GM12878 (cell line): ENCODE data around the gene MPP7. TPM values are rescaled to one million over a fixed set of nuclear protein-coding genes. Genes with fewer than 3 reads are reported as not detected.

Source experiments
- CBX5 ChIP-seq: sonication (generic); IDR thresholded peaks from 2 replicates; pipeline ENCODE4 v1.6.1; 2016; ENCODE audit warnings: low read depth, moderate library complexity, mild to moderate bottlenecking, inconsistent platforms
- CEBPB ChIP-seq, 2 experiments: fragments of 150-350 bp in 1 of 2; IDR thresholded peaks; 2 replicates each; pipeline ENCODE4 v1.6.1; 2012 to 2014; ENCODE audit warnings: low read depth in 2 of 2, low read length in 2 of 2, borderline replicate concordance in 1 of 2, inconsistent platforms in 1 of 2
- DPF2 ChIP-seq: fragments of 450-650 bp; IDR thresholded peaks from 2 replicates; pipeline ENCODE4 v1.6.1; 2017; ENCODE audit warnings: mild to moderate bottlenecking
- FOXM1 ChIP-seq: IDR thresholded peaks from 2 replicates; pipeline ENCODE4 v1.6.1; 2012; ENCODE audit warnings: low read depth, mild to moderate bottlenecking, inconsistent platforms, low read length, moderate library complexity
- HCFC1 ChIP-seq: fragments of 150-350 bp; IDR thresholded peaks from 2 replicates; pipeline ENCODE4 v1.6.1; 2014; ENCODE audit warnings: low read length
- HDGF ChIP-seq: fragments of 450-650 bp; IDR thresholded peaks from 2 replicates; pipeline ENCODE4 v1.6.1; 2016; ENCODE audit warnings: antibody characterized with exemption
- IKZF1 ChIP-seq: fragments of 450-650 bp; conservative IDR thresholded peaks from 2 replicates; pipeline ENCODE4 v1.6.1; 2017; ENCODE audit warnings: antibody characterized with exemption, mild to moderate bottlenecking
- MLLT1 ChIP-seq: fragments of 450-650 bp; IDR thresholded peaks from 2 replicates; pipeline ENCODE4 v1.6.1; 2016; ENCODE audit warnings: mild to moderate bottlenecking
- MYC ChIP-seq: IDR thresholded peaks from 2 replicates; pipeline ENCODE4 v1.6.1; 2011; ENCODE audit warnings: mild to moderate bottlenecking, low read length, moderate library complexity, inconsistent platforms; ENCODE audit not compliant: insufficient read depth, insufficient replicate concordance, insufficient read length, severe bottlenecking
- NRF1 ChIP-seq: conservative IDR thresholded peaks from 2 replicates; pipeline ENCODE4 v1.6.1; 2011; ENCODE audit warnings: mild to moderate bottlenecking, low read depth, low read length, improper control_type of control experiment
- PAX8 ChIP-seq: fragments of 450-650 bp; IDR thresholded peaks from 2 replicates; pipeline ENCODE4 v1.6.1; 2017; ENCODE audit warnings: mild to moderate bottlenecking, moderate library complexity
- PKNOX1 ChIP-seq: fragments of 450-650 bp; IDR thresholded peaks from 2 replicates; pipeline ENCODE4 v1.6.1; 2016; ENCODE audit warnings: mild to moderate bottlenecking
- PML ChIP-seq: IDR thresholded peaks from 2 replicates; pipeline ENCODE4 v1.6.1; 2012; ENCODE audit warnings: low read length, inconsistent platforms
- POLR2AphosphoS2 ChIP-seq: IDR thresholded peaks from 2 replicates; pipeline ENCODE4 v1.6.1; 2011; ENCODE audit warnings: low read depth, mild to moderate bottlenecking, low read length, improper control_type of control experiment, moderate library complexity
- SMARCA5 ChIP-seq: fragments of 450-650 bp; IDR thresholded peaks from 2 replicates; pipeline ENCODE4 v1.6.1; 2017; ENCODE audit warnings: mild to moderate bottlenecking
- SP1 ChIP-seq: IDR thresholded peaks from one replicate; pipeline ENCODE4 v1.6.1; 2011; ENCODE audit warnings: low read depth, low read length
- STAT1 ChIP-seq: fragments of 450-650 bp; conservative IDR thresholded peaks from 2 replicates; pipeline ENCODE4 v1.6.1; 2014; ENCODE audit warnings: antibody characterized with exemption, mild to moderate bottlenecking
- USF1 ChIP-seq: IDR thresholded peaks from 2 replicates; pipeline ENCODE4 v1.6.1; 2011; ENCODE audit warnings: borderline replicate concordance, low read depth, mild to moderate bottlenecking, moderate library complexity, mixed read lengths, low read length; ENCODE audit not compliant: insufficient read depth; ENCODE audit errors: extremely low read length
- YBX1 ChIP-seq: fragments of 450-650 bp; IDR thresholded peaks from 2 replicates; pipeline ENCODE4 v1.6.1; 2016; ENCODE audit warnings: antibody characterized with exemption
- polyA plus RNA-seq, 11 experiments: library from polyadenylated mRNA; depleted of rRNA in 4 of 11; unstranded in 6 of 11; stranded (reverse) in 5 of 11; fragments of >200 nt; fragmentation: Nextera tagmentation in 4 of 11; fragmentation: Illumina TruSeq in 1 of 11; extraction: Ambion mirVana in 4 of 11; extraction: Trizol in 1 of 11; gene quantifications; 1 replicate in 1 of 11; 2 replicates in 10 of 11; pipeline versions ENCODE4 v1.2.1 to v1.2.3, GENCODE V29; 2011 to 2016; ENCODE audit warnings: inconsistent platforms in 2 of 11, missing spikeins in 2 of 11, low read depth in 1 of 11
- total RNA-seq, 4 experiments: library from RNA; depleted of rRNA in 3 of 4; stranded (reverse); fragments of >200 nt in 3 of 4; fragmentation: Illumina TruSeq in 1 of 4; extraction: Trizol in 1 of 4; gene quantifications; 2 replicates each; pipeline versions ENCODE4 v1.2.1 to v1.2.3, GENCODE V29; 2013 to 2021
- TF ChIP-seq, protein P1 (sequence below): fragments of 450-650 bp; IDR thresholded peaks from 2 replicates; pipeline ENCODE4 v1.6.1; 2017; ENCODE audit warnings: low read depth, mild to moderate bottlenecking, moderate library complexity
- TF ChIP-seq, protein P2 (sequence below): fragments of 450-650 bp; IDR thresholded peaks from 2 replicates; pipeline ENCODE4 v1.6.1; 2017; ENCODE audit warnings: mild to moderate bottlenecking, moderate library complexity

The MPP7 gene
- total and polyA plus RNA-seq, 10 of the 15 experiments (the other 5 are each of a cell fraction or from before 2014, with no cell fraction given) = 0.01 to 0.15 (median 0.05) TPM; not detected in 2

DNA sequence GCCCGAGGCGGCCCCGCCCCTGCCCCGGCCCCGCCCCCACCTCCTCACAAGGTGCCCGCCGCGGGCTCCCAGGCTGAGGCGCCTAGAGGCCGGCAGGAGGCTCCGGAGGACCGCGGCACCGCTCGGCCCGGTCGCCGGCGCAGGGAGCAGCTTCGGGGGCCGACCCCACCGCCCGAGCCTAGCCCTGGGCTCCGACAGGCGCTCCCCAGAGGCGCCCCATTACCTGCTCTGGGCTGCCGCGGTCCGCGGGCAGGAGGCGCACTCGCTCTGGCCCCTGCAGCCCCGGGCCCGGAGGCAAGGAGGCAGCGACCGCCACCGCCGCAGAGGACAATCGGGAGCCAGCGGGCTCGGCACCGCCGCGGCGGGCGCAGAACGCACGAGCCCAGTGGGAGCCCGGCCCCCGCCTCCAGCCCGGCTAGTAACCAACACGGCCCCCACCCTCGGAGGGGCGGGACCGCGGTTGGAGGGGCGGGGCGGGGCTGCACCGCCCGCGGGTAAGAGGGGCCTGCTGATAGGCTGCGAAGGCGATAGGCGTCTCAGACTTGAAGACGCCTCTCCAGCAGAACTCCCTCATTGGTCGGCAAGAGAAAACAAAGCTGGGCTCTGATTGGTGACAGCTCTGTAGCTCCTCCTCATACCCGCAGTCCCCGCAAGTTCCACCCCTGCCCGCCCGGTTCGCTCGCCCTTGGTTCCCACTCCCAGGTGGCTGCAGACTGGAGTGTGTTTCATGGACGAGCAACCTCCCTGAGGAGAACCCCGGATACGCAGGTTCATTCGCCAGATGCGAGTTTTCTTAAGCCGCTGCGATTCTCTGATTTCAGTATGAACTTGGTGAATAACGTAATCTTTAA is at the start of gene MPP7 (continued):
- no peak for TF ChIP-seq NRF1
- peak; percentile 67 for TF ChIP-seq IKZF1
- TF ChIP-seq HCFC1 = no peak
- no peak for TF ChIP-seq USF1
- no peak for TF ChIP-seq CBX5
- TF ChIP-seq SMARCA5 = 0 out of 2 replicates have a peak, but pooled peaks have one; percentile 74
- TF ChIP-seq MLLT1 = no peak
- TF ChIP-seq, protein P1, sequence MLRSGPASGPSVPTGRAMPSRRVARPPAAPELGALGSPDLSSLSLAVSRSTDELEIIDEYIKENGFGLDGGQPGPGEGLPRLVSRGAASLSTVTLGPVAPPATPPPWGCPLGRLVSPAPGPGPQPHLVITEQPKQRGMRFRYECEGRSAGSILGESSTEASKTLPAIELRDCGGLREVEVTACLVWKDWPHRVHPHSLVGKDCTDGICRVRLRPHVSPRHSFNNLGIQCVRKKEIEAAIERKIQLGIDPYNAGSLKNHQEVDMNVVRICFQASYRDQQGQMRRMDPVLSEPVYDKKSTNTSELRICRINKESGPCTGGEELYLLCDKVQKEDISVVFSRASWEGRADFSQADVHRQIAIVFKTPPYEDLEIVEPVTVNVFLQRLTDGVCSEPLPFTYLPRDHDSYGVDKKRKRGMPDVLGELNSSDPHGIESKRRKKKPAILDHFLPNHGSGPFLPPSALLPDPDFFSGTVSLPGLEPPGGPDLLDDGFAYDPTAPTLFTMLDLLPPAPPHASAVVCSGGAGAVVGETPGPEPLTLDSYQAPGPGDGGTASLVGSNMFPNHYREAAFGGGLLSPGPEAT = peak; percentile 23; the same call in 1 of the 2 replicates
- TF ChIP-seq YBX1 = no peak
- TF ChIP-seq, protein P2, sequence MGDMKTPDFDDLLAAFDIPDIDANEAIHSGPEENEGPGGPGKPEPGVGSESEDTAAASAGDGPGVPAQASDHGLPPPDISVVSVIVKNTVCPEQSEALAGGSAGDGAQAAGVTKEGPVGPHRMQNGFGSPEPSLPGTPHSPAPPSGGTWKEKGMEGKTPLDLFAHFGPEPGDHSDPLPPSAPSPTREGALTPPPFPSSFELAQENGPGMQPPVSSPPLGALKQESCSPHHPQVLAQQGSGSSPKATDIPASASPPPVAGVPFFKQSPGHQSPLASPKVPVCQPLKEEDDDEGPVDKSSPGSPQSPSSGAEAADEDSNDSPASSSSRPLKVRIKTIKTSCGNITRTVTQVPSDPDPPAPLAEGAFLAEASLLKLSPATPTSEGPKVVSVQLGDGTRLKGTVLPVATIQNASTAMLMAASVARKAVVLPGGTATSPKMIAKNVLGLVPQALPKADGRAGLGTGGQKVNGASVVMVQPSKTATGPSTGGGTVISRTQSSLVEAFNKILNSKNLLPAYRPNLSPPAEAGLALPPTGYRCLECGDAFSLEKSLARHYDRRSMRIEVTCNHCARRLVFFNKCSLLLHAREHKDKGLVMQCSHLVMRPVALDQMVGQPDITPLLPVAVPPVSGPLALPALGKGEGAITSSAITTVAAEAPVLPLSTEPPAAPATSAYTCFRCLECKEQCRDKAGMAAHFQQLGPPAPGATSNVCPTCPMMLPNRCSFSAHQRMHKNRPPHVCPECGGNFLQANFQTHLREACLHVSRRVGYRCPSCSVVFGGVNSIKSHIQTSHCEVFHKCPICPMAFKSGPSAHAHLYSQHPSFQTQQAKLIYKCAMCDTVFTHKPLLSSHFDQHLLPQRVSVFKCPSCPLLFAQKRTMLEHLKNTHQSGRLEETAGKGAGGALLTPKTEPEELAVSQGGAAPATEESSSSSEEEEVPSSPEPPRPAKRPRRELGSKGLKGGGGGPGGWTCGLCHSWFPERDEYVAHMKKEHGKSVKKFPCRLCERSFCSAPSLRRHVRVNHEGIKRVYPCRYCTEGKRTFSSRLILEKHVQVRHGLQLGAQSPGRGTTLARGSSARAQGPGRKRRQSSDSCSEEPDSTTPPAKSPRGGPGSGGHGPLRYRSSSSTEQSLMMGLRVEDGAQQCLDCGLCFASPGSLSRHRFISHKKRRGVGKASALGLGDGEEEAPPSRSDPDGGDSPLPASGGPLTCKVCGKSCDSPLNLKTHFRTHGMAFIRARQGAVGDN = no peak
- no peak for TF ChIP-seq MYC
- no peak for TF ChIP-seq STAT1
- TF ChIP-seq POLR2AphosphoS2 = no peak
- peak; percentile 73; the same call in 1 of the 2 replicates for TF ChIP-seq PKNOX1
- TF ChIP-seq HDGF = peak; percentile 79
- TF ChIP-seq DPF2 = peak; percentile 71
- no peak for TF ChIP-seq PML
- TF ChIP-seq SP1 = peak; percentile 98
- TF ChIP-seq FOXM1 = no peak
- no peak for TF ChIP-seq PAX8
- no peak for TF ChIP-seq CEBPB (IDR thresholded peaks at IDR 0.05; ENCODE audit: borderline replicate concordance in 1 of 2, low read depth in 2 of 2, low read length in 2 of 2)
